ENCODE measurements around the gene TMEM129.

GRCh38 chr4:1761130-1761689 is 40.1 kb upstream of the TMEM129 start:
- TF ChIP-seq ZNF837 (tag by site-specific recombination; IDR thresholded peaks at IDR 0.05): no peak
- no peak for TF ChIP-seq CTCF (tag by site-specific recombination; IDR thresholded peaks at IDR 0.05)
